ENCODE data around the gene CAPN15. TPM values are rescaled to one million over a fixed set of nuclear protein-coding genes. Genes with fewer than 3 reads are reported as not detected.
A peak's percentile ranks its signal among the peaks of the same experiment; 100 is the strongest.

The CAPN15 gene
- total RNA-seq, 1 donor from 2014 or later = 56.1 TPM

DNA sequence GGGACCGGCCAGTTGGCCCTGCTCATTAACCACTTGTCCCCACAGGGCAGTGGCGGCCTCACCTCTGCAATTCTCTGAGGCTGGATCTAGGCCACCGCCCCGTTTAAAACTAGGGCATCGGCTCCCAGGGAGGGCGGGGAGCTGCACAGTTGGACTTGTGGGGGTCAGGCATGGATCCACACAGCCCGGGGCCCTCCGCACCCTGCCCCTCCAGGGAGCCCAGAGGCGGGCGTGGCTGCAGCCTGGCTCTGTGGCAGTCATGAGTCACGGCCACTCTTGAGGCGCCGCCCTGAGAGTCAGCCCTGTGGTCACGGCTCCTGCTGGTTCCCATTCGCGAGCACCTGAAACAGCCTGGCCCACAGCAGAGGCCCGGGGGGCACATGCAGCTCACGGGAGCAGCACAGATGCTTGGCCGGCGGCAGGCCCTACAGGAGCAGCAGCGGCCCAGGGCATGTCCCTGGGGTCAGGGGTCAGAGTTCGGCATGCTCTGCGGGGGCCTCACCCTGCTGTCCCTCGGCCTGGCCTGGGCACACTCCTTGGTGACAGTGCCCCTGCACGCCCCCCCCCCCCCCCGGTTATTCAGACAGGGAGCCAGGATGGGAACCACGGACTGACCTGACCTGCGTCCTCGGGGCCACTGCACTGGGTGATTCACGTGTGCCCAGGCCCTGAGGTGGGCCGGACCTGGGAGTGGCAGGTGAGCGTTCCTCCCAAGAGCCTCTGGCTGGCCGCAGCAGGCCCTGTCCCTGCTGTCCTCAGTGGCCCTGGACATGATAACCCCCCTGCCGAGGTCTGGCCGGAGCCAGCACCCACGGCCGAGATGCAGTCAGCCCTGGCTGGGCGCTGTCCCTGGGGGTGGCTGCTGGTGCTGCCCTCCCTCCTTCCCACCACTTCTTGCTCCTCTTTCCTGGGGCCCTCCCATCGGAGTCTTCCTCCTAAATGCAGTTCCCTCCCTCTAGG, 8.2 kb downstream of the CAPN15 start:
- H3K27ac Mint-ChIP-seq (ENCODE audit: unreplicated experiment) = no peak overlapping the region
- no peak for TF ChIP-seq CTCF (IDR thresholded peaks at IDR 0.05; ENCODE audit: partially characterized antibody, unreplicated experiment)
- H3K36me3 Mint-ChIP-seq (ENCODE audit: unreplicated experiment) = no peaks in the 10 kb centered on the region
- no peaks in the 10 kb centered on the region for H3K9me3 Mint-ChIP-seq (ENCODE audit: unreplicated experiment)
- H3K27me3 Mint-ChIP-seq (ENCODE audit: unreplicated experiment) = no peaks in the 10 kb centered on the region
- H3K4me1 Mint-ChIP-seq (ENCODE audit: low read depth, unreplicated experiment) = no peaks in the 10 kb centered on the region
- no peak for DNase-seq
- H3K4me3 Mint-ChIP-seq (ENCODE audit: unreplicated experiment) = no peak overlapping the region

- Mint-ChIP-seq H3K27ac (ENCODE audit: unreplicated experiment) (no peak overlapping the region), H3K4me3 (ENCODE audit: unreplicated experiment) (no peak overlapping the region), H3K27me3 (ENCODE audit: unreplicated experiment) (no peaks in the 10 kb centered on the region), H3K9me3 (ENCODE audit: unreplicated experiment) (no peaks in the 10 kb centered on the region), H3K4me1 (ENCODE audit: low read depth, unreplicated experiment) (no peaks in the 10 kb centered on the region), H3K36me3 (ENCODE audit: unreplicated experiment) (no peaks in the 10 kb centered on the region)
- DNase-seq = no peak
- no peak for TF ChIP-seq CTCF (IDR thresholded peaks at IDR 0.05; ENCODE audit: partially characterized antibody, unreplicated experiment)
Measured at GRCh38 chr16:536746-537145, 9.2 kb downstream of the CAPN15 start.

- Mint-ChIP-seq H3K4me3 (ENCODE audit: unreplicated experiment) (no peak overlapping the region), H3K36me3 (ENCODE audit: unreplicated experiment) (no peaks in the 10 kb centered on the region), H3K27ac (ENCODE audit: unreplicated experiment) (no peak overlapping the region), H3K9me3 (ENCODE audit: unreplicated experiment) (peaks cover 3% of the 10 kb centered on the region), H3K4me1 (ENCODE audit: low read depth, unreplicated experiment) (no peaks in the 10 kb centered on the region), H3K27me3 (ENCODE audit: unreplicated experiment) (no peaks in the 10 kb centered on the region)
- DNase-seq = no peak
- peak; percentile 24 for TF ChIP-seq CTCF (IDR thresholded peaks at IDR 0.05; ENCODE audit: partially characterized antibody, unreplicated experiment)
Measured at GRCh38 chr16:537415-538335, 10.2 kb downstream of the CAPN15 start.

GRCh38 chr16:539901-540530, 12.5 kb downstream of the CAPN15 start:
- Mint-ChIP-seq H3K9me3 (ENCODE audit: unreplicated experiment) (peaks cover 3% of the 10 kb centered on the region), H3K4me3 (ENCODE audit: unreplicated experiment) (no peak overlapping the region), H3K4me1 (ENCODE audit: low read depth, unreplicated experiment) (no peaks in the 10 kb centered on the region), H3K27me3 (ENCODE audit: unreplicated experiment) (no peaks in the 10 kb centered on the region), H3K27ac (ENCODE audit: unreplicated experiment) (no peak overlapping the region), H3K36me3 (ENCODE audit: unreplicated experiment) (no peaks in the 10 kb centered on the region)
- no peak for DNase-seq
- no peak for TF ChIP-seq CTCF (IDR thresholded peaks at IDR 0.05; ENCODE audit: partially characterized antibody, unreplicated experiment)
